Ishikawa (cell line): ENCODE results near the gene KRT14.

ENCODE experiments used
- CREB1 ChIP-seq: IDR thresholded peaks from 2 replicates; pipeline ENCODE4 v1.6.1; 2012; ENCODE audit warnings: low read depth
- EGR1 ChIP-seq: IDR thresholded peaks from 2 replicates; pipeline ENCODE4 v1.6.1; 2012
- EP300 ChIP-seq: IDR thresholded peaks from 2 replicates; pipeline ENCODE4 v1.6.1; 2012; ENCODE audit warnings: borderline replicate concordance
- FOXM1 ChIP-seq: IDR thresholded peaks from 2 replicates; pipeline ENCODE4 v1.6.1; 2012; ENCODE audit warnings: low read depth, borderline replicate concordance
- TEAD4 ChIP-seq: IDR thresholded peaks from 2 replicates; pipeline ENCODE4 v1.6.1; 2012
- USF1 ChIP-seq: IDR thresholded peaks from 2 replicates; pipeline ENCODE4 v1.6.1; 2012
- YY1 ChIP-seq: IDR thresholded peaks from 2 replicates; pipeline ENCODE4 v1.6.1; 2012; ENCODE audit warnings: low read depth
- ZBTB7A ChIP-seq: IDR thresholded peaks from 2 replicates; pipeline ENCODE4 v1.6.1; 2012; ENCODE audit warnings: low read depth
- TF ChIP-seq, protein P1 (sequence below): IDR thresholded peaks from 2 replicates; pipeline ENCODE4 v1.6.1; 2012; ENCODE audit warnings: low read depth, mild to moderate bottlenecking

GRCh38 chr17:41553987-41554680 lies 32.6 kb downstream of the KRT14 start:
- TF ChIP-seq USF1 (no peak), EGR1 (no peak), YY1 (no peak), TEAD4 (no peak), ZBTB7A (no peak), FOXM1 (no peak), EP300 (no peak), CREB1 (no peak)
- TF ChIP-seq, protein P1, sequence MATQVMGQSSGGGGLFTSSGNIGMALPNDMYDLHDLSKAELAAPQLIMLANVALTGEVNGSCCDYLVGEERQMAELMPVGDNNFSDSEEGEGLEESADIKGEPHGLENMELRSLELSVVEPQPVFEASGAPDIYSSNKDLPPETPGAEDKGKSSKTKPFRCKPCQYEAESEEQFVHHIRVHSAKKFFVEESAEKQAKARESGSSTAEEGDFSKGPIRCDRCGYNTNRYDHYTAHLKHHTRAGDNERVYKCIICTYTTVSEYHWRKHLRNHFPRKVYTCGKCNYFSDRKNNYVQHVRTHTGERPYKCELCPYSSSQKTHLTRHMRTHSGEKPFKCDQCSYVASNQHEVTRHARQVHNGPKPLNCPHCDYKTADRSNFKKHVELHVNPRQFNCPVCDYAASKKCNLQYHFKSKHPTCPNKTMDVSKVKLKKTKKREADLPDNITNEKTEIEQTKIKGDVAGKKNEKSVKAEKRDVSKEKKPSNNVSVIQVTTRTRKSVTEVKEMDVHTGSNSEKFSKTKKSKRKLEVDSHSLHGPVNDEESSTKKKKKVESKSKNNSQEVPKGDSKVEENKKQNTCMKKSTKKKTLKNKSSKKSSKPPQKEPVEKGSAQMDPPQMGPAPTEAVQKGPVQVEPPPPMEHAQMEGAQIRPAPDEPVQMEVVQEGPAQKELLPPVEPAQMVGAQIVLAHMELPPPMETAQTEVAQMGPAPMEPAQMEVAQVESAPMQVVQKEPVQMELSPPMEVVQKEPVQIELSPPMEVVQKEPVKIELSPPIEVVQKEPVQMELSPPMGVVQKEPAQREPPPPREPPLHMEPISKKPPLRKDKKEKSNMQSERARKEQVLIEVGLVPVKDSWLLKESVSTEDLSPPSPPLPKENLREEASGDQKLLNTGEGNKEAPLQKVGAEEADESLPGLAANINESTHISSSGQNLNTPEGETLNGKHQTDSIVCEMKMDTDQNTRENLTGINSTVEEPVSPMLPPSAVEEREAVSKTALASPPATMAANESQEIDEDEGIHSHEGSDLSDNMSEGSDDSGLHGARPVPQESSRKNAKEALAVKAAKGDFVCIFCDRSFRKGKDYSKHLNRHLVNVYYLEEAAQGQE: no peak
